ELF-1 (cell line): ENCODE measurements around the gene DNLZ.
"Not testable (repeated sequence)": the region's sequence is repeated elsewhere in the genome, so short reads cannot be mapped to it uniquely, and the experiment has no call there.

Source experiments
- DNase-seq: peaks from one replicate; pipeline ENCODE4 v3.0.0-alpha.2; 2016; ENCODE audit warnings: low read depth, low spot score

Gene DNLZ

DNA sequence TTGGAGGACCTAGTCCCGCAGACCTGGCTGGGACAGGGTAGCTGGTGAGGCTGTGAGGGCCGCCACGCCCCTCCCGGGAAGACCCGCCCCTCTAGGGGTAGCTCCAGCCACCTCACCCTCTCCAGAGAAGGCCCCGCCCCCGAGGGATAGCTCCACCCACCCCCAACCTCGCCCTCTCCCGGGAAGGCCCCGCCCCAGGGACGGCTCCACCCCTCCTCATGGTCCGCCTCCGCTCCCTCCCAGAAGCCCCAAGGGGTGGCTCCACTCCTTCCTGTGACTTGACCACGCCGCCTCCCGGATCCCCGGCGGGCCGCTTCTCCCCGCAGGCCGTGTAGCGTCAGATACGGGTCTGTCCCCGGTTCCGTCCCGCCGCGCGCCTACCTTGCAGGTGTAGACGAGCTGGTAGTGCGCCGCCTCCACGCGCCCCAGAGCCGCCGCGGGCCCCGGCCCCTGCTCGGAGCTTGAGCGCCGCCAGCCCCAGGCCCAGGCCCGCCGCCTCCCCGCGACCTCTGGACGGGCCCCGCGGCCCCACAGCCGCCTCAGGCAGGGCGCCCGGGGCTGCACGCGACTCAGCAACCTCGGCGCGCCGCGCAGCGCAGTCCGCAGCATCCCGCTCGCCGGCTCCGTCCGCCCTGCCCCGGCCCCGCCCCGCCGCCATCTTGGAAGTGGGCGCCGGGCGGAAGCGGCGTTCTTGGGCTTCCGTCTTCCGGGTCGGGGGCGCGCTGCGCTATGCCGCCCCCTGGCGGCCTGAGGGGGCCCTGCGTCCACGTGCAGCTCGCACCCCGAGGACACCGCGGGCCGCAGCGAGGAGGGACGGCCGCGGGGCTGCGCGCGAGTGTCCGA, at the start of gene DNLZ:
DNLZ (minus strand) TSS at position 639 of the 843 bp plus-strand sequence; CDS start at position 609, 30 bp downstream.
- DNase-seq = peak; percentile 91

DNA sequence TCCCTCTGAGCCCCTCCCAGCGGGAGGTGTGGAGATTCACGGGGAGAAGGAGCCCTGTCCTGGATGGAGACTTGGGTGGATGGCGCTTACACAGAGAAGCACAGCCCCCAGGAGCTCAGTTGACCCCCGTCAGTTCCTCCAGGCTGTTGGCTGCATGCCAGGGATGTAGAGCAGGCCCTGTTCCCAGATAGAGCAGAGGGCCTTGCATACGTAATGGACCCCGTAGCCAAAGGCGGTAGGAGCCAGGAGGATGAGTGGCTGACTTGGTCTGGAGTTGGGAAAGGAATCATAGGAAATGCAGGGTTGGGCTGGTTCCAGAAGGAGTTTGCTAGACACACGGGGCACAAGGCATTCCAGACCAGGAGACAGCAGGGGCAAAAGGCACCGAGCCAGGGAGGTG, 49.4 kb upstream of the DNLZ start:
- DNase-seq = peak; percentile 18

DNA sequence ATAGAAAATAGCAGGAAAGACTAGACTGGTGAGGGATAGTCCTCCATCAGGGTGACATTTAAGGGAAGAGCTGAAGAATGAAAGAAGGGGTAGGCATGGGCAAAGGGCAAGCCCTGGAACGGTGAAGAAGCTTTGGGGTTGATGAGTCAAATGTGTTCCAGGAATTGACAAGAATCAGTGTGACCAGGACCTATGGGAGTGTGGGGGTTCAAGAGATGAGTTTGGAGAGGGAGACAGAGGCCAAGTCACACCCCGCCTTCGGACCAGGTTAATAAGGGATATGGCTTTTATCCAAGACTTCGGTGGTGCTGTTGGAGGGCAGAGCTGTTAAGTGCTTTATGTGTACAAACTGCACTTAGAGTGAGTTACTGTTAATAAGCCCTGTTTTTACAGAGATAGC, 47.8 kb upstream of the DNLZ start:
- DNase-seq = no peak

DNA sequence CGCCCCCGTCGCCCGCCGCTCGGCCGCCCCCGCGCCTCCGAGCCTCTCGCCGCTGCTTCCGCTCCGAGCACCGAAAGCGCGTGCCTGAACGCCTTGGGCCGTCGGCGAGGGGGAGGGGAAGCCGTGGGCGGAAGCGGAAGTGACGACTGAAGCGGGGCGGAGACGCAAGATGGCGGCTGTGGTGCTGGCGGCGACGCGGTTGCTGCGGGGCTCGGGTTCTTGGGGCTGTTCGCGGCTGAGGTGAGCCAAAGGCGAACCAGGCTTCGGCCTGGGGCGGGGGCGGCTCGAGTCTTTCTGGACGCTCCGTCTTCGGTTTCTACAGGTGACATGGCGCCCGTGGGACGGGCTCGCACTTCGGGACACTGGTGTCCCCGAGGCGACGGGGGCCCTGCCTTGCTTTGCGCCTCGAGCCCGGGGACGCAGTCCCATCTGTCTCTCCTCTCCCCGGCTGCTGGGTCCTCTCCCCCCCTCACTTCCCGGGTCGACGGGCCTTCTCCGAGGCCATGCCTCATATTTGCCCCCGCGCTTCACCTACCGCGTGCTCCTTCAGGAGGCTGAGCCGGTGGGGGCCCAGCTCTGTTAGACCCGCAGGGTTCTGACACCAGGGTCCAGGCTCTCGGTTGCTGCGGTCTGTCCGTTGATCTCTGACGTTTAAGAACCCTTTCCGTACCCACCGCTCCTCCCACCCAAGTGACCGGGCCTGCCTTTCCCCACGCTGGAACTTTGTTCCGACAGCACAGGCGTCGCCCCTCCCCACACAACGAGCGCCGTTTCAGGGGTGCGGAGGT, 47.1 kb upstream of the DNLZ start, which contains the start of the genes ENTR1 and PMPCA:
ENTR1 (minus strand) TSS at position 115 of the 788 bp plus-strand sequence. CDS start 217 bp downstream, outside the sequence.
PMPCA (plus strand) TSS at position 159 of the 788 bp plus-strand sequence; CDS start at position 170, 11 bp downstream.
- peak; percentile 88 for DNase-seq

- peak; percentile 50 for DNase-seq
Measured at GRCh38 chr9:136409557-136410455, 46.3 kb upstream of the DNLZ start.

- DNase-seq = no peak
Measured at GRCh38 chr9:136407911-136408310, 44.4 kb upstream of the DNLZ start.

- DNase-seq = not testable (repeated sequence)
Measured at GRCh38 chr9:136407061-136407460, 43.5 kb upstream of the DNLZ start.

DNA sequence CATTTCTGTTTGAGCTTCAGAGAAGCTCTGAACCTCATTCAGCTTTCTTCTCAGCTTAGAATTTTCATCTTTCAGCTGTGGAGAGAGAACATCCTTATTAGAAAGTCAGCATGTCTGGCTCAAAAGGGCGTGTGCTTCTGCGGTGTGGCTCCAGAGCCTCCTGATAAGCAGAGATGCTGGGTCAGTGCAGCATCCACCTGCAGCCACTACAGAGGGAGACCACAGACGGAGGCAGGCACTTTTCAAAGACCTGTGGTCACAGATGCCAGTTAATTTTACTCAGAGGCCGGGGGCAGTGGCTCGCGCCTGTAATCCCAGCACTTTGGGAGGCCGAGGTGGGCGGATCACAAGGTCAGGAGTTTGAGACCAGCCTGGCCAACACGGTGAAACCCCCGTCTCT, 42.4 kb upstream of the DNLZ start:
- not testable (repeated sequence) for DNase-seq

DNA sequence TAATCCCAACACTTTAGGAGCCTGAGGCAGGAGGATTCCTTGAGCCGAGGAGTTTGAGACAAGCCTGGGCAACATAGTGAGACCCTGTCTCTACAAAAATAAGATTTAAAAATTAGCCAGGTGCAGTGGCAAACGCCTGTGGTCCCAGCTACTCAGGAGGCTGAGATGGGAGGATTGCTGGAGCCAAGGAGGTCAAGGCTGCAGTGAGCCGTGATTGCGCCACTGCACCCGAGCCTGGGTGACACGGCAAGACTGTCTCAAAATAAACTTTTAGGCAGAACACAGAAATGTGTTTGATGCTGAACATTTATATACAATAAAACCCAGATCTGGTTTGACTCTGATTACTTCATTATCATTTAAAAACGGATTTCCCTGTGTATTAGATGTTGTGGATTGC, 41.9 kb upstream of the DNLZ start:
- DNase-seq = no peak

- no peak for DNase-seq
Measured at GRCh38 chr9:136404801-136405136, 41.2 kb upstream of the DNLZ start.

GRCh38 chr9:136403915-136404800, 40.6 kb upstream of the DNLZ start:
- DNase-seq = no peak

GRCh38 chr9:136403538-136403914, 40.0 kb upstream of the DNLZ start:
- DNase-seq = no peak

GRCh38 chr9:136402067-136402466, 38.5 kb upstream of the DNLZ start:
- peak; percentile 14 for DNase-seq

DNA sequence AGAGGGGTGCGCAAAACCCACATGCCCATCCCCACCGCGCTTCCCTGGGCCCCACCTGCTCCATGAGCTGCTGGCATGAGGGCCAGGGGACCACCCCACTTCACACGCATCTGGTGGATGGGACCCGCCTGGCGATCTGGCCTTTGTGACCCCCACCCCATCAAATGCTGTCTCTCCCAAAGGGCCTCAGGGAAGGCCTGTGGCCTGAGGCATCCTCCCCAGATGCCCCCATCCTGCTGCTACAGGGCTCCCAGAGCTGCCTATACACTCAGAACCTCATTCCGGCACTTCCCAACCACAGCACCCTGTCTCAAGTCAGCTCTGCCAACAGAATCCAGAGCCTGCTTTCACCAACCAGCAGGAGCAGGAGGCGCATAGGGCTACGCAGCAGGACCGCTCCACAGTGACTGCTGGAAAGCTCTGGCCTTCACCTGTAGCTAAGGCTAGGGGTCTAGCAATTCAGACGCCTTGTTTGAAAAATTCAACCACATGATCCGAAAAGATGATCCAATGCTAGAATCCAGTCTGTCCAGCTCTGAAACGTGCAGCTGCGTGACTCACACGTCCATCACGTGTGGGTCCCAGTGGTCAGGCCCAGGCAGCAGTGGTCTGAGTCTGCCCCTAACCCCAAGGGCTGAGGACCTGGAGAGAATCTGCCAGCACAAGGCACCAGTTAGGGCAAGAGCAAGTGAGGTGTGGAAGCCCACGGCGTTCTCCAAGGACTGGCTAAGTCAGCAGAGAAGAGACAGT, 37.8 kb upstream of the DNLZ start:
- no peak for DNase-seq

DNA sequence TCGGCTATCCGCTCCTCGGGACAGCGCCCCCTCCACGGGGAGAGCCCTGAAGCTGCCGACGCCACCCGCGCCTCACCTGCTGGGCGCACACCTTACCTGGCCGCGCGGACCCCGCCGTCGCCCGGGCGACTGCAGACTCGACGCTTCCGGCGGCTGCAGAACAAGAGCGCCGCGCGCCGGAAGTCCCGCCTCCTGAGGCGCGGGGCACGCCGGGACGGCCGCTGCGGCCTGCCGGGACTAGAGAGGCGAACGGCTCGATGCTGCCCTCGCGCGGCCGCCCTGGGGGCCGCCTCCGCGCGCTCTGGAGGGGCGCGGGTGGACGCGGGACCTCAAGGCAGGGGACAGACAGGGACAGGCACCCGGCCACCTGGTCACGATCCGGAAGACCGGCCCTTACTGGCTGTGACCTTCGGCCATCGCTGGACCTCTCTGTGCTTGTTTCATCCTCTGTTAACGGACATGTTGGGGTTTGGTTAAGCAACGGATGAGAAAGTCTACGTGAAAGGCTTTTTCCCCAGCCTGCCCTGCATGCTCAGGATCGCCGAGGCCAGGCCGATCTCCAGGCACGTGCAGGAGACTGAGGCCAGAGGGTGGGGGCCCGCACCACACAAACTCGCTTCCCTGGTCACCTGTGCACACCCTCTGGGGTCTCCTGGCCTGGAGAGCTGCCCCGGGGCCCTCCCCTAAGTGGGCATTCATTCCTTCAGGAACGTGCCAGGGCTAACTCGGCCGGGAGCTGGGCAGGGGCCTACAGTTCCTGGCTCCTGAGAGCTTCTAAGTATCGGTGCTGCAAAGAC, 36.7 kb upstream of the DNLZ start, which contains the start of gene SNAPC4:
SNAPC4 (minus strand) TSS at position 133 of the 797 bp plus-strand sequence. CDS start 1,742 bp downstream, outside the sequence.
- DNase-seq = peak; percentile 94

GRCh38 chr9:136399176-136400037, 35.9 kb upstream of the DNLZ start:
- peak; percentile 31 for DNase-seq

DNA sequence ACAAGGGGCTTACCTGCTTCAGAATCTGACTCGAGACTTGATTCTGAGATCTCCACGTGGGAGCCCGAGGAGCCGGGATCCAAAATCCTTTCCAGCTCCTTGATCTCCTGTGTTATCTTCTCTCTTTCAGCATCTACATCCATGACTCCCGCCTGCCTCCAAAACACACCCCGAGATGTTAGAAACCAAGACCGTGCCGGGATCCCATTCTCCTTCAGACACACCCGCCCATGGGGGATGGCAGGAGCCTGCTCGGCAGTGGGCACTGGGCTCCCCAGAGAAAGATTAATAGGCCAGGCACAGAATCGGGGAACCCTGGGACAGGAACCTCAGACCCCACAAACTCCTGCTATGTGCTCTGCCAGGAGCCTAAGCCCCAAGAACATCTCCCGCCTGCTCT, 34.7 kb upstream of the DNLZ start:
- DNase-seq = no peak

- no peak for DNase-seq
Measured at GRCh38 chr9:136397643-136398042, 34.1 kb upstream of the DNLZ start.
